Colonic mucosa (tissue), 4 donors: ENCODE measurements around the gene SUGCT. TPM values are rescaled to one million over a fixed set of nuclear protein-coding genes. Genes with fewer than 3 reads are reported as not detected.

Experiments
- DNase-seq: peaks from one replicate; pipeline ENCODE4 v3.0.0-alpha.2; 2020
- H3K27ac ChIP-seq: fragments of 200-600 bp; one replicate; pipeline ENCODE4 v1.8.0; 2021
- H3K27me3 ChIP-seq: fragments of 200-600 bp; one replicate; pipeline ENCODE4 v1.8.0; 2021
- H3K36me3 ChIP-seq: fragments of 200-600 bp; one replicate; pipeline ENCODE4 v1.8.0; 2021
- H3K4me1 ChIP-seq: fragments of 200-600 bp; one replicate; pipeline ENCODE4 v1.8.0; 2021; ENCODE audit warnings: mild to moderate bottlenecking
- H3K4me3 ChIP-seq: fragments of 200-600 bp; one replicate; pipeline ENCODE4 v1.8.0; 2021
- H3K9ac ChIP-seq, 2 donors: one replicate each; pipeline ENCODE4 v1.7.0; 2013; ENCODE audit warnings: control low read depth in 2 of 2, low read depth in 2 of 2, low read length in 2 of 2
- H3K9me3 ChIP-seq: fragments of 200-600 bp; one replicate; pipeline ENCODE4 v1.8.0; 2021
- CTCF ChIP-seq: fragments of 200-600 bp; IDR thresholded peaks from one replicate; pipeline ENCODE4 v1.8.0; 2022; ENCODE audit warnings: antibody characterized with exemption, mild to moderate bottlenecking
- intact Hi-C: fragments of 100-400 bp; cut with DNase I; formaldehyde crosslinking; loops from one replicate; pipeline ENCODE4 v1.14.1; 2022
- total RNA-seq, 2 donors: library from RNA; stranded (reverse); fragmentation: NEBNext Ultra II Directional in 1 of 2; extraction: Animal tissue kit (Norgen Biotek cat#: 25700) in 1 of 2; gene quantifications; one replicate each; pipeline ENCODE4 v1.2.1, GENCODE V29; 2021
- donor health status: healthy.
- donor health status: DM: no; HTN: no; CAD: no.
- donor health status: DM: no; HTN: no; CAD: no.

The SUGCT gene
- total RNA-seq, 2 donors from 2014 or later: 3.6 to 15.1 TPM

GRCh38 chr7:40674316-40674715, 539.5 kb downstream of the SUGCT start:
- no peak for TF ChIP-seq CTCF
- intact Hi-C loops: no loop called here
- Histone ChIP-seq H3K36me3 (no peaks in the 10 kb centered on the region), H3K4me3 (no peak overlapping the region), H3K9me3 (no peaks in the 10 kb centered on the region), H3K4me1 (no peaks in the 10 kb centered on the region), H3K27me3 (no peaks in the 10 kb centered on the region), H3K9ac (no peak overlapping the region), H3K27ac (no peak overlapping the region)
- DNase-seq: no peak

- Histone ChIP-seq H3K36me3 (no peaks in the 10 kb centered on the region), H3K9me3 (no peaks in the 10 kb centered on the region), H3K9ac (no peak overlapping the region), H3K27me3 (no peaks in the 10 kb centered on the region), H3K4me1 (no peaks in the 10 kb centered on the region), H3K4me3 (no peak overlapping the region), H3K27ac (no peak overlapping the region)
- intact Hi-C loops: no loop called here
- no peak for DNase-seq
- TF ChIP-seq CTCF: no peak
Observed at GRCh38 chr7:40675741-40676140, 540.9 kb downstream of the SUGCT start.

- Histone ChIP-seq H3K9me3 (no peaks in the 10 kb centered on the region), H3K27me3 (no peaks in the 10 kb centered on the region), H3K36me3 (no peaks in the 10 kb centered on the region), H3K27ac (no peak overlapping the region), H3K4me1 (no peaks in the 10 kb centered on the region), H3K4me3 (no peak overlapping the region), H3K9ac (no peak overlapping the region)
- TF ChIP-seq CTCF: no peak
- no peak for DNase-seq
- intact Hi-C loops: no loop called here
Observed at GRCh38 chr7:40676221-40676620, 541.4 kb downstream of the SUGCT start.

- peak; percentile 25 for TF ChIP-seq CTCF
- Histone ChIP-seq H3K9me3 (no peaks in the 10 kb centered on the region), H3K9ac (no peak overlapping the region), H3K4me1 (no peaks in the 10 kb centered on the region), H3K27me3 (no peaks in the 10 kb centered on the region), H3K36me3 (no peaks in the 10 kb centered on the region), H3K27ac (no peak overlapping the region), H3K4me3 (no peak overlapping the region)
- intact Hi-C loops: no loop called here
- DNase-seq: no peak
Observed at GRCh38 chr7:40680657-40681056, 545.9 kb downstream of the SUGCT start.

GRCh38 chr7:40682696-40683095, 547.9 kb downstream of the SUGCT start:
- Histone ChIP-seq H3K27ac (no peak overlapping the region), H3K9me3 (no peaks in the 10 kb centered on the region), H3K4me3 (no peak overlapping the region), H3K9ac (no peak overlapping the region), H3K4me1 (no peaks in the 10 kb centered on the region), H3K36me3 (no peaks in the 10 kb centered on the region), H3K27me3 (no peaks in the 10 kb centered on the region)
- intact Hi-C loops: no loop called here
- TF ChIP-seq CTCF: no peak
- DNase-seq: no peak
